ENCODE measurements around the gene AADACL4. TPM values are rescaled to one million over a fixed set of nuclear protein-coding genes. Genes with fewer than 3 reads are reported as not detected.
A peak's percentile ranks its signal among the peaks of the same experiment; 100 is the strongest.

The AADACL4 gene
- total RNA-seq, 1 experiment from 2014 or later = not detected

GRCh38 chr1:12622506-12622905, 21.4 kb upstream of the AADACL4 start:
- Histone ChIP-seq H3K79me1 (ENCODE audit: insufficient read depth, low read depth, low read length, poor library complexity, severe bottlenecking) (no peaks in the 10 kb centered on the region), H2BK5ac (ENCODE audit: insufficient read length, low read length) (no peak overlapping the region), H3K4me1 (ENCODE audit: insufficient read depth, low read length) (peaks cover 4% of the 10 kb centered on the region; the same call in 1 of the 2 replicates), H3K56ac (ENCODE audit: insufficient read length, low read depth, low read length) (no peak overlapping the region), H2BK120ac (ENCODE audit: low read depth, low read length, poor library complexity, severe bottlenecking) (no peak overlapping the region), H3K23ac (ENCODE audit: insufficient read length, low read depth, low read length) (no peak overlapping the region), H4K20me1 (ENCODE audit: control insufficient read depth, insufficient read depth, insufficient read length) (no peaks in the 10 kb centered on the region), H3K23me2 (ENCODE audit: insufficient read length, low read depth, low read length, poor library complexity, severe bottlenecking) (peaks cover 15% of the 10 kb centered on the region), H3K9me3 (ENCODE audit: control insufficient read depth, low read depth, low read length) (no peaks in the 10 kb centered on the region), H2BK12ac (ENCODE audit: insufficient read length, low read depth, low read length) (no peak overlapping the region), H4K91ac (ENCODE audit: insufficient read length, low read depth, low read length) (no peak overlapping the region), H3K4me2 (ENCODE audit: insufficient read depth, insufficient read length, low read length) (no peak overlapping the region), H3T11ph (ENCODE audit: low read length) (no peak overlapping the region), H3K14ac (ENCODE audit: insufficient read depth, low read length) (no peak overlapping the region), H3K79me2 (ENCODE audit: insufficient read depth, low read length) (no peaks in the 10 kb centered on the region), H3K18ac (ENCODE audit: insufficient read length, low read depth, low read length) (no peak overlapping the region), H3K27me3 (ENCODE audit: insufficient read depth, low read length) (no peaks in the 10 kb centered on the region), H4K8ac (replicated peaks; ENCODE audit: insufficient read length, low read depth, low read length) (no peak overlapping the region), H3K9ac (ENCODE audit: extremely low read depth, insufficient read length, low read length) (no peak overlapping the region), H3K4ac (ENCODE audit: low read depth, low read length) (no peak overlapping the region), H4K5ac (ENCODE audit: insufficient read length, low read depth, low read length) (no peak overlapping the region), H2AK5ac (ENCODE audit: insufficient read length, low read length) (no peak overlapping the region), H3K27ac (ENCODE audit: insufficient read length, low read depth, low read length) (no peak overlapping the region), H2BK15ac (ENCODE audit: low read depth, low read length) (no peak overlapping the region), H2BK20ac (ENCODE audit: low read depth, low read length, poor library complexity, severe bottlenecking) (no peak overlapping the region), H2AFZ (ENCODE audit: low read length) (no peak overlapping the region)
- peak overlapping the region in 1 of 3 experiments; percentile 61; a peak in 1 of 7 replicates for H3K27ac Mint-ChIP-seq
- TF ChIP-seq CTCF (conservative IDR thresholded peaks at IDR 0.05) = no peak
- H3K36me3 Mint-ChIP-seq (ENCODE audit: insufficient read depth in 1 of 3, low read depth in 3 of 3) = no peaks in the 10 kb centered on the region
- no peaks in the 10 kb centered on the region; the same call in 1 of the 2 replicates for H3K27me3 Mint-ChIP-seq (ENCODE audit: low read depth)
- H3K4me3 Mint-ChIP-seq = no peak overlapping the region
- no CpG with 5 or more reads among the region's 12 CpGs for WGBS (ENCODE audit: extremely low coverage, insufficient read length, low lambda C conversion rate)
- no peaks in the 10 kb centered on the region for H3K9me3 Mint-ChIP-seq
- peaks cover 59% of the 10 kb centered on the region in 2 experiments for H3K4me1 Mint-ChIP-seq
- DNase-seq = no peak

Measured in H9 (cell line).